HFF-Myc (cell line): ENCODE measurements around the gene ZYG11A.

Experiments
- DNase-seq: peaks from one replicate; pipeline ENCODE4 v3.0.0-alpha.2; 2011; ENCODE audit warnings: low read depth; ENCODE audit errors: extremely low read depth
- H3K4me3 ChIP-seq: replicated peaks from 2 replicates; pipeline ENCODE4 v1.5.1; 2011; ENCODE audit warnings: low read depth, mild to moderate bottlenecking, control low read depth, low read length
- TF ChIP-seq, protein P1 (sequence below): IDR thresholded peaks from 2 replicates; pipeline ENCODE4 v1.5.1; 2012; ENCODE audit warnings: mild to moderate bottlenecking, low read depth, low read length, control low read depth; ENCODE audit errors: missing control alignments

ZYG11A gene

DNA sequence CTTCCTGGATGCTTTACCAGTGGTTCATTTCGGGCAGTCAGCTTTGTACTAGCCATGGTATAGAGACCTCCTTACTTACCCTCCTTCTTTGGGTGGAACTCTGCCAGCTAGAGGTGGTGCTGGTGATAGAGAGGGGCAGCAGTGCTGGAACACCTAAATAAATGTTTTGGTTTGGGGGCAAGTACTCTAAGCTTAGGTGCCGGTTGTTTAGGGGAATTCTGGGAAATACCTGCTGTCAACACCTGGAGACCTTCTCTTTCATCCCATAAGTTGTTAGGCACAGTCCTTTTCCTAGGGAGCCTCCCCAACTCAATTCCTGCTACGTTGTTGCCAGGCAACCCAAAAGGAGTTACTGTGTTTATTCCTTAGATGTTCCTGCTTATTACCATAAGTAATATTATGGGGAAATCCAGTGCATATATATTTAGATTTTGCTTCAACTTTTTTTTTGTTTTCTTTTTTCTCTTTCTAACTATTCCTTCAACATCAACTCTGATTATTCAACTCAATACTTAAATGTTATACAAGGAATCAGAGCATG lies 101.4 kb downstream of the ZYG11A start:
- H3K4me3 ChIP-seq = no peak overlapping the region
- TF ChIP-seq, protein P1, sequence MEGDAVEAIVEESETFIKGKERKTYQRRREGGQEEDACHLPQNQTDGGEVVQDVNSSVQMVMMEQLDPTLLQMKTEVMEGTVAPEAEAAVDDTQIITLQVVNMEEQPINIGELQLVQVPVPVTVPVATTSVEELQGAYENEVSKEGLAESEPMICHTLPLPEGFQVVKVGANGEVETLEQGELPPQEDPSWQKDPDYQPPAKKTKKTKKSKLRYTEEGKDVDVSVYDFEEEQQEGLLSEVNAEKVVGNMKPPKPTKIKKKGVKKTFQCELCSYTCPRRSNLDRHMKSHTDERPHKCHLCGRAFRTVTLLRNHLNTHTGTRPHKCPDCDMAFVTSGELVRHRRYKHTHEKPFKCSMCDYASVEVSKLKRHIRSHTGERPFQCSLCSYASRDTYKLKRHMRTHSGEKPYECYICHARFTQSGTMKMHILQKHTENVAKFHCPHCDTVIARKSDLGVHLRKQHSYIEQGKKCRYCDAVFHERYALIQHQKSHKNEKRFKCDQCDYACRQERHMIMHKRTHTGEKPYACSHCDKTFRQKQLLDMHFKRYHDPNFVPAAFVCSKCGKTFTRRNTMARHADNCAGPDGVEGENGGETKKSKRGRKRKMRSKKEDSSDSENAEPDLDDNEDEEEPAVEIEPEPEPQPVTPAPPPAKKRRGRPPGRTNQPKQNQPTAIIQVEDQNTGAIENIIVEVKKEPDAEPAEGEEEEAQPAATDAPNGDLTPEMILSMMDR = no peak
- DNase-seq = no peak

DNA sequence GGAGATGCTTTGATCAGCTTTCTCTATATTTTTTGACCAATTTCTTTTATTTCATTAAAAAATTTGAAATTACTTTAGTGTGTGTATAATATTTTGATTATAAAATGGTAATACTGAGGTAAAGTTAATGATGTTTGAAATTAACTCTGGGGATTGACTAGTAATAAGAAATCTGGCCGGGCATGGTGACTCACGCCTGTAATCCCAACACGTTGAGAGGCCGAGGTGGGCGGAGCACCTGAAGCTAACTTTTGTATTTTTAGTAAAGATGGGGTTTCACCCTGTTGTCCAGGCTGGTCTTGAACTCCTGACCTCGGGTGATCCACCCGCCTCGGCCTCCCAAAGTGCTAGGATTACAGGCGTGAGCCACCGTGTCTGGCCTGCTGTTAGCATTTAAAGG lies 102.0 kb downstream of the ZYG11A start:
- no peak overlapping the region for H3K4me3 ChIP-seq
- DNase-seq = no peak
- TF ChIP-seq, protein P1 = no peak
